PFSK-1 (cell line): ENCODE data around the gene CEP97.

Experiments
- FOXP2 ChIP-seq: optimal IDR thresholded peaks from 2 replicates; pipeline ENCODE3; 2011; ENCODE audit warnings: borderline replicate concordance, control low read depth, inconsistent platforms; ENCODE audit not compliant: insufficient read depth; ENCODE audit errors: extremely low read length, extremely low read depth
- POLR2AphosphoS5 ChIP-seq: IDR thresholded peaks from 2 replicates; pipeline ENCODE4 v1.6.1; 2012; ENCODE audit warnings: low read depth, mild to moderate bottlenecking, control low read depth, low read length, moderate library complexity
- REST ChIP-seq, 2 experiments: IDR thresholded peaks; 2 replicates each; pipeline versions ENCODE4 v1.6.1 to v1.8.0; 2011 to 2012; ENCODE audit warnings: low read depth in 2 of 2, low read length in 2 of 2, control low read depth in 1 of 2, inconsistent platforms in 1 of 2, mild to moderate bottlenecking in 1 of 2, moderate library complexity in 1 of 2; ENCODE audit not compliant: insufficient read depth in 1 of 2
- SIN3A ChIP-seq: IDR thresholded peaks from 2 replicates; pipeline ENCODE4 v1.6.1; 2012; ENCODE audit warnings: mild to moderate bottlenecking, low read length, moderate library complexity, borderline replicate concordance; ENCODE audit not compliant: insufficient read depth
- TAF1 ChIP-seq: IDR thresholded peaks from 2 replicates; pipeline ENCODE4 v1.6.1; 2012; ENCODE audit warnings: low read length, control low read depth, borderline replicate concordance; ENCODE audit not compliant: insufficient read depth

Gene CEP97

GRCh38 chr3:101796077-101796680 is 71.8 kb downstream of the CEP97 start:
- TF ChIP-seq POLR2AphosphoS5 (no peak), TAF1 (no peak), SIN3A (no peak), REST (IDR thresholded peaks at IDR 0.05; ENCODE audit: insufficient read depth in 1 of 2, low read depth in 2 of 2, low read length in 2 of 2) (no peak), FOXP2 (no peak)

GRCh38 chr3:101801174-101801573 is 76.8 kb downstream of the CEP97 start:
- TF ChIP-seq POLR2AphosphoS5 (no peak), SIN3A (no peak), REST (IDR thresholded peaks at IDR 0.05; ENCODE audit: insufficient read depth in 1 of 2, low read depth in 2 of 2, low read length in 2 of 2) (no peak), TAF1 (no peak), FOXP2 (no peak)

GRCh38 chr3:101802179-101802578 is 77.8 kb downstream of the CEP97 start:
- TF ChIP-seq REST (IDR thresholded peaks at IDR 0.05; ENCODE audit: insufficient read depth in 1 of 2, low read depth in 2 of 2, low read length in 2 of 2) (no peak), POLR2AphosphoS5 (no peak), SIN3A (no peak), FOXP2 (no peak), TAF1 (no peak)

GRCh38 chr3:101803173-101803782 is 78.9 kb downstream of the CEP97 start:
- TF ChIP-seq TAF1 (no peak), POLR2AphosphoS5 (no peak), FOXP2 (no peak), REST (IDR thresholded peaks at IDR 0.05; ENCODE audit: insufficient read depth in 1 of 2, low read depth in 2 of 2, low read length in 2 of 2) (no peak), SIN3A (no peak)
